HCT116 (cell line): Measurements from ENCODE around the gene TEX48. TPM values are rescaled to one million over a fixed set of nuclear protein-coding genes. Genes with fewer than 3 reads are reported as not detected.

ENCODE experiments used
- ATAC-seq: fragments of 200-7000 bp; cut with Tn5 transposase; 2 replicates; pipeline ENCODE4 v1.9.1; 2020; ENCODE audit warnings: mild to moderate bottlenecking, moderate library complexity
- BruUV-seq: library from RNA; stranded (reverse); fragments of 400-500 nt; replicated peaks from 2 replicates; lab custom pipeline; 2021; lab: Mats Ljungman, UMichigan
- CTCF ChIA-PET: fragments of 300-600 bp; sonication (Branson Sonifier 250); formaldehyde crosslinking; loops from one replicate; lab custom pipeline; 2021; ENCODE audit warnings: antibody characterized with exemption; lab: Charles Lee
- POLR2A ChIA-PET: fragments of 300-600, 350-600 bp; sonication (Branson Sonifier 250); formaldehyde crosslinking; loops from one replicate; lab custom pipeline; 2021; ENCODE audit warnings: antibody characterized with exemption; lab: Charles Lee
- RAD21 ChIA-PET, 2 experiments: fragments of 300-600 bp; sonication (Branson Sonifier 250); formaldehyde crosslinking; loops; one replicate each; lab custom pipeline; 2023; ENCODE audit warnings: low total read pairs in 2 of 2; ENCODE audit not compliant: uncharacterized antibody in 2 of 2, unreplicated experiment in 2 of 2, low non-redundant PET in 1 of 2; lab: Charles Lee
- DNase-seq: peaks from one replicate; pipeline ENCODE4 v3.0.0-alpha.2; 2010; ENCODE audit warnings: low read depth, low spot score
- H2AFZ ChIP-seq: fragments of 200-600 bp; shearing (Covaris generic), sonication (generic); 2 replicates; pipeline ENCODE4 v1.6.1; 2017; ENCODE audit warnings: low read depth, mixed run types, mixed read lengths, antibody characterized with exemption, low read length; ENCODE audit not compliant: poor library complexity, severe bottlenecking
- H3K27ac ChIP-seq: 2 replicates; pipeline ENCODE4 v1.5.1; 2012; ENCODE audit warnings: low read depth, low read length
- H3K27me3 ChIP-seq: fragments of 200-600 bp; sonication (generic); 2 replicates; pipeline ENCODE4 v1.6.1; 2016; ENCODE audit warnings: mixed run types, low read length, mixed read lengths; ENCODE audit not compliant: insufficient read depth
- H3K36me3 ChIP-seq, 2 experiments: fragments of 200-500 bp in 1 of 2; fragments of 200-600 bp in 1 of 2; sonication (Bioruptor generic) in 1 of 2; sonication (generic) in 1 of 2; 2 replicates each; pipeline versions ENCODE4 v1.5.1 to v1.6.1; 2014 to 2016; ENCODE audit warnings: low read length in 2 of 2, inconsistent platforms in 1 of 2, mixed read lengths in 1 of 2, mixed run types in 1 of 2; ENCODE audit not compliant: insufficient read depth in 2 of 2, control insufficient read depth in 1 of 2
- H3K4me1 ChIP-seq, 2 experiments: fragments of 200-600 bp in 1 of 2; sonication (generic) in 1 of 2; 2 replicates each; pipeline versions ENCODE4 v1.5.1 to v1.6.1; 2012 to 2017; ENCODE audit warnings: low read length in 2 of 2, inconsistent platforms in 1 of 2, mild to moderate bottlenecking in 1 of 2, mixed read lengths in 1 of 2, mixed run types in 1 of 2, moderate library complexity in 1 of 2; ENCODE audit not compliant: insufficient read depth in 2 of 2, control insufficient read depth in 1 of 2
- H3K4me2 ChIP-seq: fragments of 200-600 bp; sonication (generic); 2 replicates; pipeline ENCODE4 v1.6.1; 2017; ENCODE audit warnings: mixed run types, low read length, mixed read lengths
- H3K4me3 ChIP-seq, 2 experiments: fragments of 200-600 bp in 1 of 2; sonication (generic) in 1 of 2; replicated peaks in 1 of 2; 2 replicates each; pipeline ENCODE4 v1.5.1; 2011 to 2016; ENCODE audit warnings: low read length in 2 of 2, control low read depth in 1 of 2, low read depth in 1 of 2, mild to moderate bottlenecking in 1 of 2, mixed read lengths in 1 of 2, mixed run types in 1 of 2
- H3K79me2 ChIP-seq: fragments of 200-600 bp; sonication (generic); 2 replicates; pipeline ENCODE4 v1.6.1; 2017; ENCODE audit warnings: mild to moderate bottlenecking, mixed run types, low read length, moderate library complexity, mixed read lengths; ENCODE audit not compliant: insufficient read depth
- H3K9ac ChIP-seq: fragments of 200-600 bp; sonication (generic); 2 replicates; pipeline ENCODE4 v1.6.1; 2016; ENCODE audit warnings: low read length, mixed read lengths
- H3K9me2 ChIP-seq: fragments of 200-600 bp; sonication (generic), shearing (Covaris generic); 2 replicates; pipeline ENCODE4 v1.6.1; 2017; ENCODE audit warnings: mixed run types, mild to moderate bottlenecking, moderate library complexity; ENCODE audit not compliant: insufficient read depth
- H3K9me3 ChIP-seq, 2 experiments: fragments of 200-500 bp in 1 of 2; fragments of 200-600 bp in 1 of 2; sonication (Bioruptor generic) in 1 of 2; sonication (generic) in 1 of 2; 2 replicates each; pipeline ENCODE4 v1.6.1; 2014 to 2017; ENCODE audit warnings: low read length in 2 of 2, mixed read lengths in 2 of 2, inconsistent platforms in 1 of 2, low read depth in 1 of 2, mild to moderate bottlenecking in 1 of 2, mixed run types in 1 of 2, moderate library complexity in 1 of 2; ENCODE audit not compliant: control insufficient read depth in 1 of 2, insufficient read depth in 1 of 2
- H4K20me1 ChIP-seq: fragments of 200-600 bp; sonication (generic), shearing (Covaris generic); 2 replicates; pipeline ENCODE4 v1.6.1; 2017; ENCODE audit warnings: mixed run types, mild to moderate bottlenecking, moderate library complexity; ENCODE audit not compliant: insufficient read depth
- ATF3 ChIP-seq: IDR thresholded peaks from 2 replicates; pipeline ENCODE4 v1.6.1; 2012
- CBX3 ChIP-seq: IDR thresholded peaks from 2 replicates; pipeline ENCODE4 v1.6.1; 2012; ENCODE audit warnings: low read depth
- CTCF ChIP-seq, 3 experiments: fragments of 200-600 bp in 1 of 3; sonication (generic) in 1 of 3; IDR thresholded peaks in 2 of 3; conservative IDR thresholded peaks in 1 of 3; 2 replicates each; pipeline ENCODE4 v1.5.1; 2012 to 2017; ENCODE audit warnings: low read depth in 2 of 3, low read length in 2 of 3, antibody characterized with exemption in 1 of 3, borderline replicate concordance in 1 of 3, control low read depth in 1 of 3, mild to moderate bottlenecking in 1 of 3, mixed read lengths in 1 of 3, mixed run types in 1 of 3, moderate library complexity in 1 of 3; ENCODE audit not compliant: insufficient read depth in 1 of 3
- EGR1 ChIP-seq: IDR thresholded peaks from 2 replicates; pipeline ENCODE4 v1.6.1; 2012; ENCODE audit warnings: low read depth
- ELF1 ChIP-seq: IDR thresholded peaks from 2 replicates; pipeline ENCODE4 v1.6.1; 2012; ENCODE audit warnings: low read depth, borderline replicate concordance
- EZH2 ChIP-seq: fragments of 200-600 bp; sonication (generic); IDR thresholded peaks from 2 replicates; pipeline ENCODE4 v1.6.1; 2017; ENCODE audit warnings: antibody characterized with exemption, mixed run types
- JUND ChIP-seq: IDR thresholded peaks from 2 replicates; pipeline ENCODE4 v1.6.1; 2012
- MAX ChIP-seq: IDR thresholded peaks from 2 replicates; pipeline ENCODE4 v1.6.1; 2012
- POLR2A ChIP-seq: IDR thresholded peaks from 2 replicates; pipeline ENCODE4 v1.7.0; 2011; ENCODE audit warnings: borderline replicate concordance; ENCODE audit not compliant: insufficient read depth, insufficient read length; ENCODE audit errors: extremely low read depth
- POLR2AphosphoS5 ChIP-seq: IDR thresholded peaks from 2 replicates; pipeline ENCODE4 v1.6.1; 2011; ENCODE audit warnings: mild to moderate bottlenecking, low read depth, low read length, moderate library complexity
- REST ChIP-seq: IDR thresholded peaks from 2 replicates; pipeline ENCODE4 v1.6.1; 2012; ENCODE audit warnings: low read depth
- SIN3A ChIP-seq: IDR thresholded peaks from 2 replicates; pipeline ENCODE4 v1.6.1; 2012; ENCODE audit warnings: low read depth
- SP1 ChIP-seq: IDR thresholded peaks from 2 replicates; pipeline ENCODE4 v1.6.1; 2012; ENCODE audit warnings: low read depth
- SRF ChIP-seq: IDR thresholded peaks from 2 replicates; pipeline ENCODE4 v1.6.1; 2012; ENCODE audit warnings: low read depth
- TCF7L2 ChIP-seq: IDR thresholded peaks from 2 replicates; pipeline ENCODE4 v1.7.0; 2011; ENCODE audit warnings: borderline replicate concordance, inconsistent platforms; ENCODE audit not compliant: insufficient read depth, insufficient read length; ENCODE audit errors: extremely low read depth
- YY1 ChIP-seq: IDR thresholded peaks from 2 replicates; pipeline ENCODE4 v1.6.1; 2011; ENCODE audit warnings: low read length, low read depth, moderate library complexity, mild to moderate bottlenecking; ENCODE audit not compliant: insufficient replicate concordance; ENCODE audit errors: extremely low read depth
- ZNF274 ChIP-seq: fragments of 200-500 bp; sonication (Bioruptor generic); IDR thresholded peaks from 2 replicates; pipeline ENCODE4 v1.6.1; 2014; ENCODE audit warnings: mild to moderate bottlenecking, low read depth, low read length, inconsistent platforms
- intact Hi-C: fragments of 100-400 bp; cut with micrococcal nuclease; formaldehyde crosslinking; loops from 2 replicates; pipeline ENCODE4 v1.10.0; 2022
- total RNA-seq: library from RNA; stranded (reverse); gene quantifications from one replicate; pipeline ENCODE4 v1.2.1, GENCODE V29; 2021; ENCODE audit not compliant: unreplicated experiment

Gene TEX48
- total RNA-seq, 1 experiment from 2014 or later, result not detected

- Histone ChIP-seq H3K4me3 (no peak overlapping the region), H3K4me1 (no peaks in the 10 kb centered on the region)
- CTCF ChIA-PET, result no interaction called here
Observed at GRCh38 chr9:114709636-114710035, 27.6 kb upstream of the TEX48 start.

More at GRCh38 chr9:114709636-114710035, 27.6 kb upstream of the TEX48 start:
- no peak overlapping the region for H3K9ac ChIP-seq
- DNase-seq (no peak), ATAC-seq (no peak)
- no peaks in the 10 kb centered on the region for H3K9me3 ChIP-seq
- no peak overlapping the region for H3K4me2 ChIP-seq
- POLR2A ChIA-PET, result no interaction called here
- no peaks in the 10 kb centered on the region for H4K20me1 ChIP-seq
- RAD21 ChIA-PET, result no interaction called here
- no peak for TF ChIP-seq REST
- no peak for TF ChIP-seq CTCF (IDR thresholded peaks at IDR 0.05 in 2 of 3, conservative IDR thresholded peaks at IDR 0.05 in 1 of 3; ENCODE audit: borderline replicate concordance in 1 of 3, insufficient read depth in 1 of 3, low read depth in 2 of 3, low read length in 2 of 3)
- TF ChIP-seq EZH2, result no peak
- TF ChIP-seq POLR2A, result no peak
- TF ChIP-seq EGR1, result no peak
- TF ChIP-seq YY1, result no peak
- no peak for TF ChIP-seq ZNF274
- no peak for TF ChIP-seq ATF3
- TF ChIP-seq SIN3A, result no peak
- TF ChIP-seq JUND, result no peak
- no peak for TF ChIP-seq ELF1
- TF ChIP-seq SP1, result no peak
- TF ChIP-seq POLR2AphosphoS5, result no peak
- TF ChIP-seq SRF, result no peak
- no peak for TF ChIP-seq TCF7L2
- TF ChIP-seq CBX3, result no peak
- TF ChIP-seq MAX, result no peak
- H3K9me2 ChIP-seq, result no peaks in the 10 kb centered on the region
- no peak overlapping the region for H2AFZ ChIP-seq
- BruUV-seq, result no TSS peak
- H3K36me3 ChIP-seq, result no peaks in the 10 kb centered on the region
- H3K27me3 ChIP-seq, result peaks cover 5% of the 10 kb centered on the region; the same call in 1 of the 2 replicates
- H3K27ac ChIP-seq, result no peak overlapping the region
- H3K79me2 ChIP-seq, result no peaks in the 10 kb centered on the region
- intact Hi-C loops, result no loop called here
